CD14-positive monocyte (primary cell): Measurements from ENCODE around the gene MKKS. TPM values are rescaled to one million over a fixed set of nuclear protein-coding genes. Genes with fewer than 3 reads are reported as not detected.

Experiments
- DNase-seq, 3 donors: peaks; one replicate each; pipeline ENCODE4 v3.0.0-alpha.2; 2011 to 2022
- H2AFZ ChIP-seq: 2 replicates; pipeline ENCODE4 v1.6.0; 2012; ENCODE audit warnings: mild to moderate bottlenecking, low read depth, low read length, inconsistent platforms; ENCODE audit not compliant: insufficient read depth, poor library complexity, severe bottlenecking
- H3K27ac ChIP-seq, 2 donors: 1 replicate in 1 of 2; 2 replicates in 1 of 2; pipeline ENCODE4 v1.5.1; 2012 to 2013; ENCODE audit warnings: low read length in 2 of 2, control low read depth in 1 of 2, inconsistent platforms in 1 of 2, low read depth in 1 of 2, mild to moderate bottlenecking in 1 of 2
- H3K27me3 ChIP-seq, 2 donors: one replicate each; pipeline versions ENCODE4 v1.6.0 to v1.6.1; 2011 to 2013; ENCODE audit warnings: low read length in 2 of 2; ENCODE audit not compliant: control insufficient read depth in 2 of 2, insufficient read depth in 2 of 2
- H3K36me3 ChIP-seq, 2 donors: replicated peaks in 1 of 2; 1 replicate in 1 of 2; 2 replicates in 1 of 2; pipeline versions ENCODE4 v1.5.1 to v1.6.1; 2012 to 2013; ENCODE audit warnings: low read length in 2 of 2, control low read depth in 1 of 2, inconsistent platforms in 1 of 2, mild to moderate bottlenecking in 1 of 2; ENCODE audit not compliant: insufficient read depth in 2 of 2, control insufficient read depth in 1 of 2
- H3K4me1 ChIP-seq, 2 donors: 1 replicate in 1 of 2; 2 replicates in 1 of 2; pipeline versions ENCODE4 v1.5.1 to v1.6.1; 2012 to 2013; ENCODE audit warnings: low read length in 2 of 2, control low read depth in 1 of 2, inconsistent platforms in 1 of 2, mild to moderate bottlenecking in 1 of 2, moderate library complexity in 1 of 2; ENCODE audit not compliant: insufficient read depth in 2 of 2, control insufficient read depth in 1 of 2
- H3K4me2 ChIP-seq: replicated peaks from 2 replicates; pipeline ENCODE3; 2012; ENCODE audit warnings: low read length, moderate library complexity, mild to moderate bottlenecking; ENCODE audit not compliant: poor library complexity, severe bottlenecking; ENCODE audit errors: extremely low read depth
- H3K4me3 ChIP-seq, 3 experiments: fragments of 200-600 bp in 1 of 3; sonication (generic) in 1 of 3; replicated peaks in 1 of 3; 1 replicate in 2 of 3; 2 replicates in 1 of 3; pipeline ENCODE4 v1.5.1; 2011 to 2013; ENCODE audit warnings: low read length in 3 of 3, mild to moderate bottlenecking in 3 of 3, control low read depth in 2 of 3, low read depth in 2 of 3, inconsistent platforms in 1 of 3, moderate library complexity in 1 of 3
- H3K79me2 ChIP-seq: 2 replicates; pipeline ENCODE4 v1.6.0; 2012; ENCODE audit warnings: mild to moderate bottlenecking, control low read depth, inconsistent platforms, low read length, moderate library complexity; ENCODE audit not compliant: insufficient read depth
- H3K9ac ChIP-seq: 2 replicates; pipeline ENCODE4 v1.6.0; 2017; ENCODE audit warnings: low read length, mild to moderate bottlenecking; ENCODE audit not compliant: insufficient read depth, poor library complexity, severe bottlenecking
- H3K9me3 ChIP-seq, 2 donors: replicated peaks in 1 of 2; 1 replicate in 1 of 2; 2 replicates in 1 of 2; pipeline versions ENCODE4 v1.5.1 to v1.6.1; 2012 to 2013; ENCODE audit warnings: low read length in 2 of 2, control low read depth in 1 of 2; ENCODE audit not compliant: control insufficient read depth in 1 of 2, insufficient read depth in 1 of 2
- H4K20me1 ChIP-seq: 2 replicates; pipeline ENCODE4 v1.6.0; 2012; ENCODE audit warnings: mild to moderate bottlenecking, low read length, control low read depth, moderate library complexity; ENCODE audit not compliant: insufficient read depth
- H3K27ac Mint-ChIP-seq, 7 donors: one replicate each; pipeline ENCODE4 v1.8.0; 2020; ENCODE audit warnings: mild to moderate bottlenecking in 7 of 7, mixed read lengths in 7 of 7, moderate library complexity in 6 of 7, inconsistent platforms in 2 of 7
- H3K27me3 Mint-ChIP-seq, 3 donors: one replicate each; pipeline ENCODE4 v1.8.0; 2021 to 2022; ENCODE audit warnings: low read depth in 3 of 3, mild to moderate bottlenecking in 3 of 3, mixed read lengths in 3 of 3, moderate library complexity in 3 of 3, inconsistent platforms in 1 of 3
- H3K36me3 Mint-ChIP-seq, 2 donors: one replicate each; pipeline ENCODE4 v1.8.0; 2020; ENCODE audit warnings: mixed read lengths in 2 of 2, inconsistent platforms in 1 of 2, mild to moderate bottlenecking in 1 of 2
- H3K4me1 Mint-ChIP-seq: one replicate; pipeline ENCODE4 v1.8.0; 2020; ENCODE audit warnings: mild to moderate bottlenecking, mixed read lengths
- H3K4me3 Mint-ChIP-seq, 2 donors: one replicate each; pipeline ENCODE4 v1.8.0; 2020; ENCODE audit warnings: mild to moderate bottlenecking in 2 of 2, mixed read lengths in 2 of 2, moderate library complexity in 1 of 2
- H3K9me3 Mint-ChIP-seq, 7 donors: one replicate each; pipeline ENCODE4 v1.8.0; 2020 to 2022; ENCODE audit warnings: mixed read lengths in 7 of 7, mild to moderate bottlenecking in 6 of 7, moderate library complexity in 6 of 7, inconsistent platforms in 2 of 7
- WGBS: methylation state at CpG from one replicate; pipeline ENCODE4 v1.1.5; 2013; ENCODE audit warnings: missing lambda C conversion rate; ENCODE audit not compliant: insufficient coverage; 5-methylcytosine and 5-hydroxymethylcytosine counted together
- intact Hi-C, 2 donors: fragments of 100-400 bp; cut with micrococcal nuclease; formaldehyde crosslinking; loops; one replicate each; pipeline versions ENCODE4 v1.15.0 to v1.15.1; 2023
- polyA plus RNA-seq, 3 donors: library from polyadenylated mRNA; depleted of rRNA in 1 of 3; unstranded in 2 of 3; stranded (reverse) in 1 of 3; fragments of 300-500 nt in 2 of 3; fragments of >200 nt in 1 of 3; fragmentation: Illumina TruSeq in 2 of 3; gene quantifications; 1 replicate in 2 of 3; 2 replicates in 1 of 3; pipeline ENCODE4 v1.2.3, GENCODE V29; 2012 to 2021
- TF ChIP-seq, protein P1 (sequence below): fragments of 200-600 bp; IDR thresholded peaks from one replicate; pipeline ENCODE4 v1.8.0; 2022; ENCODE audit warnings: antibody characterized with exemption, mild to moderate bottlenecking

The MKKS gene
- polyA plus RNA-seq, 3 donors = 4.8 to 34.6 (median 31.8) TPM

DNA sequence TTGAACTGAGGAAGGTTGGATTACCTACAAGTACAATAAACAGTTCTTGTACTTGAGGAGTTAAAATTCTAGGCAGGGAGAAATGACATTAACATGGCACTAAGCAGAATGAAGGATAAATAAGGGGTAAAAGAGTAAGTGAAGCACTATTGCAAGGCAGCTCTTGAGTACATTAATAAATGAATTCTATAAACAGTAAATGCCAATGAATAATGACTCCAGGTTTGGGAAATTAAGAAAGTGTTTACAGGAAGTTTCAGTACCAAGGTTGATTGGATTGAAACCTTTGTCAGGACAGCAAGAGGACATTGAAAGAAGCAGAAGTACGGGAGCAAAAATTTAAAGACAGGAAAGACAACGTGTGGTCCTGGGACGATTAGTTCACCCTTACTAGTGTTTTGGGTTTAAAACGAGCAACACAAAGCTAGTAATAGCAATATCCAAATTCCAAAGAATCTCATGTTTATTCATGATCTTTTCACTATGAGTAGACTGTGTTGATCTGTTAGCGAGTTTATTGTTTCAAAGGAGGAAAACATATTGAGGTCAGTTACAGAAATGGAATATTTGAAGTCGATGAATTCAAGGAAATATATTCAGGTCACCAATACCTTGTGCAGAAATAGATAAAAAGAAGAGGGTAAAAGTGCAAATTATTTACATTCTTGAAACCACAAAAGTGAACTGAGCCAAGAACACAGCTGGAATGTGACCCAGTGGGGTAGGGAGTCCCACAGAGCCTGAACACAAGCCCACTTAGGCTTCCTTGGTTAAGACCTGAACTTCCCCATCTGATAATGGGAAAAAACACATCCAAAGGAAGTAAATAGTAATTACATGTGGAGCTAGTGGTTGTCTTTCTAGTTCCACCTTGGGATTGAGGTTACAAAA is 80.8 kb downstream of the MKKS start:
- Histone ChIP-seq H3K4me2 (no peak overlapping the region), H3K4me3 (no peak overlapping the region), H3K9ac (no peak overlapping the region), H4K20me1 (no peaks in the 10 kb centered on the region), H3K9me3 (peaks cover 4 to 5% of the 10 kb centered on the region in 2 donors), H3K36me3 (no peaks in the 10 kb centered on the region), H3K27me3 (no peaks in the 10 kb centered on the region), H3K4me1 (no peaks in the 10 kb centered on the region), H3K27ac (no peak overlapping the region), H2AFZ (no peak overlapping the region), H3K79me2 (no peaks in the 10 kb centered on the region)
- H3K27me3 Mint-ChIP-seq = peaks cover 0 to 2% (median 0%) of the 10 kb centered on the region in 3 donors
- DNase-seq = no peak
- intact Hi-C loops = no loop called here
- H3K27ac Mint-ChIP-seq = no peak overlapping the region
- H3K9me3 Mint-ChIP-seq = peaks cover 2 to 13% (median 9%) of the 10 kb centered on the region in 7 donors
- no peak overlapping the region for H3K4me3 Mint-ChIP-seq
- H3K4me1 Mint-ChIP-seq = peaks cover 6% of the 10 kb centered on the region
- H3K36me3 Mint-ChIP-seq = no peaks in the 10 kb centered on the region
- TF ChIP-seq, protein P1, sequence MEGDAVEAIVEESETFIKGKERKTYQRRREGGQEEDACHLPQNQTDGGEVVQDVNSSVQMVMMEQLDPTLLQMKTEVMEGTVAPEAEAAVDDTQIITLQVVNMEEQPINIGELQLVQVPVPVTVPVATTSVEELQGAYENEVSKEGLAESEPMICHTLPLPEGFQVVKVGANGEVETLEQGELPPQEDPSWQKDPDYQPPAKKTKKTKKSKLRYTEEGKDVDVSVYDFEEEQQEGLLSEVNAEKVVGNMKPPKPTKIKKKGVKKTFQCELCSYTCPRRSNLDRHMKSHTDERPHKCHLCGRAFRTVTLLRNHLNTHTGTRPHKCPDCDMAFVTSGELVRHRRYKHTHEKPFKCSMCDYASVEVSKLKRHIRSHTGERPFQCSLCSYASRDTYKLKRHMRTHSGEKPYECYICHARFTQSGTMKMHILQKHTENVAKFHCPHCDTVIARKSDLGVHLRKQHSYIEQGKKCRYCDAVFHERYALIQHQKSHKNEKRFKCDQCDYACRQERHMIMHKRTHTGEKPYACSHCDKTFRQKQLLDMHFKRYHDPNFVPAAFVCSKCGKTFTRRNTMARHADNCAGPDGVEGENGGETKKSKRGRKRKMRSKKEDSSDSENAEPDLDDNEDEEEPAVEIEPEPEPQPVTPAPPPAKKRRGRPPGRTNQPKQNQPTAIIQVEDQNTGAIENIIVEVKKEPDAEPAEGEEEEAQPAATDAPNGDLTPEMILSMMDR = no peak
- WGBS = 40% methylated on average over 2 of the region's 6 CpGs

Other genes with a start within 250 kb of the MKKS start
- not detected for gene SNAP25, start 215.4 kb downstream of the MKKS start, polyA plus RNA-seq
- 1 to 10 TPM in 2 of 3 donors, under 1 TPM in 1; 0.76 to 2.5 (median 1.1) TPM for gene SLX4IP, start 1.1 kb upstream of the MKKS start, polyA plus RNA-seq
- 1 to 10 TPM in 1 of 3 donors, under 1 TPM in 2; 0.70 to 6.8 (median 0.85) TPM for gene JAG1, start 239.8 kb upstream of the MKKS start, polyA plus RNA-seq